Amniotic epithelial cell (primary cell): ENCODE results near the gene HMGN2.
"Not testable (repeated sequence)": the region's sequence is repeated elsewhere in the genome, so short reads cannot be mapped to it uniquely, and the experiment has no call there.

Experiments used
- DNase-seq: peaks from one replicate; pipeline ENCODE4 v3.0.0-alpha.2; 2010; ENCODE audit warnings: low read depth

Gene HMGN2

DNA sequence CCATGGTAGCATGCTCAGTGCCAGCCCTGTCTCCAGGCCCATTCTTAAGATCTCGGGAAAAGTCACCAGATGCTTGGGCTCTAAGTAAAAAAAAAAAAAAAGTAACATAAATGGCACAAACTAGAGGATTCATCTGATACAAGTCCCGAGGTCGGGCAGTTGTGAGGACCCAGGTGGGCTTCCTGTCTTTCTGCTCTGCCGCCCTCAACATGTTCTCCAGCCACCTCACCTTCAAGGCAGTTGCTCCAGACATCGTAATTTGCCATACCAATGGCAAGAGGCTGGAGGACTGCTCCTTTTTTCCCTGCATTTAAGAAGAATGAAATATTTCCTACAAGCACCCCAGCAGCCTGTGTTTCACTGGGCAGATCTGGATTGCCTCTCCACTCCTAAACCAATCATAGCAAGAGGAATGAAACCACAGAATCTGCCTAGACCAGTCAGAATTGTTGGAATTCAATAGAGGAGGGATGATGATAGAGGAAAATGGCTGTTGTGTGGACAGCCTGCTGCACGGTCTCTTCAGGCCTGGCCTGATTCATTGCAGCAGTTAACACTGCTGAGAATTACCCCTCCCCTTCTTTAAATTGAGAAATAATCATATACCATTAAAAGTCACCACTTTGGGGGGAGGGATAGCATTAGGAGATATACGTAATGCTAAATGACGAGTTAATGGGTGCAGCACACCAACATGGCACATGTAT, 5.4 kb downstream of the HMGN2 start:
- peak; percentile 59 for DNase-seq

DNA sequence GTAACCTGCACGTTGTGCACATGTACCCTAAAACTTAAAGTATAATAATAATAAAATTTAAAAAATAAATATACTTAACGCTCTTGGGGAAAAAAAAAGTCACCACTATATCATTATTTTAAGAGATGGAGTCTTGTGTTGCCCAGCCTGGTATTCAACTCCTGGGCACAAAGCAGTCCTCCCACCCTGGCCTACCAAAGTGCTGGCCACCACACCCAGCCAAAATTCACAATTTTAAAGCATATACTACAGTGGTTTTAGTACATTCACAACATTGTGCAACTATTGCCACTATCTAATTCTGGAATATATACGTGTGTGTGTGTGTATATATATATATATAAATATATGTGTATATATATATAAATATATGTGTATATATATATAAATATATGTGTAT, 5.9 kb downstream of the HMGN2 start:
- no peak for DNase-seq

DNA sequence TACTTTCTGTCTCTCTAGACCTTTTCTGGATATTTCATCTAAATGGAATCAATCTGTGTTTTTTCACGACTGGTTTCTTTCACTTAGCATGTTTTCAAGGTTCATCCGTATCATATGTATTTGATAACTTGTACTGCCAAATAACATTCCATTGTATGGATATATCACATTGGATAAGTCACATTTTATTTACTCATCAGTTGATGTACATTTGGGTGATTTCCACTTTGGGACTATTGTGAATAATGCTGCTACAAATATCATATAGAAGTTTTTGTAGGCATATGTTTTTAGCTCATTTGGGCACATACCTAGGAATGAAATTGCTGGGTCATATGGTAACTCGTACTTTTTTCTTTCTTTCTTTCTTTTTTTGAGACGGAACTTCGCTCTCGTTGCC, 6.7 kb downstream of the HMGN2 start:
- no peak for DNase-seq

DNA sequence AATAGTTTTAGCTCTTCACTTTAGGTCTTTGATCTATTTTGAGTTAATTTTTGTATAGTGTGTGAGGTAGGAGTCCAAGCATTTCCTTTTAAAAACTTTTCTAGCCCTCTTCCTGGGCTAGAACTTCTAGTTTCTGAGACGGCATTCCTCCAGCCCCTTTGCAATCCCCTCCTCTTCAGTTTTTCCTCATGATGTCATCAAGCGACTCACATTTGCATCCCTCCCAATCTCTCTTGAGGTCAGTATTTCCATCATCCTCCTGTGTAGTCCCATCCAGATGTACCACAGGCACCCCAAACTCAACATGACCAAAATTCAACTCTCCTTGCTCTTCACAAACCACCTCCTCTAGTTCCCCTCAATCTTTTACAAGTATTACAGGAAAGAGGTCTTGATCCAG, 10.7 kb downstream of the HMGN2 start:
- peak; percentile 35 for DNase-seq

DNA sequence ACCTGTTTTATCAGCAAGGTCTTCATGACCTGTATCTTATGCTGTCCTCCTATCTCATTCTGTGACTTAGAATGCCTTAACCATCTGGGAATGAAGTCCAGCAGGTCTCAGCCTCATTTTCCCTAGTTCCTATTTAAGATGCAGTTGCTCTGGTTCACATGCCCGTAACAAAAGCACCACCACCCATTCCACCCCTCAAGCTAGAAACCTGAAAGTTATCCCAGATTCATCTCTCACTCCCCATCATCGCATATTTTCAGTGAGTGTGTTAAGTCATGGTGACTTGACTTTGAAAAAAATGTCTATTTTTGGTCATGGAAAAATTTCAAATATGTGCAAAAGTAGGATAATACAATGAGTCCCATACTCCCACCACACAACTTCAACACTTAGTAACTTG, 11.7 kb downstream of the HMGN2 start:
- no peak for DNase-seq

DNA sequence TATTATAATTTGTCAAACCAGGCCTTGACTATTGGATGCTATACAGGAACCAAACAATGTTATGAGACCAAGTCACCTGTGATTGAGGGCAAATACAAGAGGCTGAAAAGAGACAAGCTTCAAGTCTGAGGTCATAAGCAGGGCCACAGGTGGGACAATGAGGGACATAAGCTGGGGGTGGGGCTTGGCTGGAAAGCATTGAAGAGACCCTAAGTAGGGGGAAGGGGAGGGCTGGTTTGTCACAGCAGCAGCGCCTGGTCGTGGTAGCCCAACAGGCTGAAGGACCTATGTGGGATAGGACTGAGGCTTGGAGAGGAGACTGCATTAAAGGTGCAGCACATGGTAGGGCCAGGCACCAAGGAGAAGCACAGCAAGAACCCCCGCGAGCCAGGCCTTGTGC, 17.9 kb downstream of the HMGN2 start:
- DNase-seq: no peak

DNA sequence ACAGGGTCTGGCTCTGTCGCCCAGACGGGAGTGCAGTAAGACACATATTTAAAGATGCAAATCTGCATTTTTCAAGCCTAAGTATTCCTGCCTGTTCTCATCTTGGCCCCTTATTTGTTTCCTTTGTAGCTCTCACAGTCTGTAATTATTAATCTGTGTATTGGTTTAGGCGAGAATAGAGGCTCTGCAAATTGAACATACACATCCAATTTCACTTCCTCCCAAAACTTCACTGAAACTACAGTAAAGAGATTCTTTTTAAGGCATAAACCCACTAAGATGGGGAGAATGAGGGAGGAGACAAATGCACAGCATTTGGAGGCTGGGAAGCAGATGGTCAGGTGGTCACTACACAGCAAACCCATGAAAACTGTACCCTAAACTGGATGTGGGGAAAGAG, 21.0 kb downstream of the HMGN2 start:
- DNase-seq: no peak

DNA sequence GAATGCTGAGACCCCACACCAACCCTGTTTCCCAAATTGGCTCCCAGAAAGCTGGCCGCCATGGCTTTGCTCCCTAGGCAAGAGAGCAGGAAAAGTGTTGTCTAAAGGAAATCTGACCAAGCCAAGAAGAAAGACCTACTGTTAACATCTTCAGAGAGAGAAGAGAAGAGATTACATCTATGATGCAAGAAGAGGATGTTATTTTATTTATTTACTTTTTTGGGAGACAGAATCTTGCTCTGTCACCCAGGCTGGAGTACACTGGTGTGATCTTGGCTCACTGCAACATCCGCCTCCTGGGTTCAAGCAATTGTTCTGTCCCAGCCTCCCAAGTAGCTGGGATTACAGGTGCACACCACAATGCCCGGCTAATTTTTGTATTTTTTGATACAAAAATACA, 21.7 kb downstream of the HMGN2 start:
- DNase-seq: no peak

DNA sequence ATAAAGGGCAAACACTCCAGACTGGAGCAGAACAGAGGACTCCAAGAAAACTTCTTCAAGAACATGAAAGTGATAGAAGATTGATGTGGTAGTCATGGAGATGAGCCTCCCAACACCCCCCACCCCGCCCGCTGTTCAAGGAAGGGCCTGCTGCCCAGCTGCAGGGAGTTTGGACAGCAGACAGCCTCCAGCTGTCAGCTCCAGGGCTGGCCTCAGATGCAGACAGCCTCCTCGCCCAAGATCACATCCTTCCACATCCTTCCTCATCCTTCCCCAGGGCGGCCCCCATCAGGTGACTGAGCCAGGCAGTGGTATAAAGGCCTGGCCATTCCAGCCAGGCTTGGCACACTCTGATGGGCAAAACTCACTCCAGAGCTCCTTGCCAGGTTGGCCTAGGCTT, 24.6 kb downstream of the HMGN2 start:
- DNase-seq: no peak

DNA sequence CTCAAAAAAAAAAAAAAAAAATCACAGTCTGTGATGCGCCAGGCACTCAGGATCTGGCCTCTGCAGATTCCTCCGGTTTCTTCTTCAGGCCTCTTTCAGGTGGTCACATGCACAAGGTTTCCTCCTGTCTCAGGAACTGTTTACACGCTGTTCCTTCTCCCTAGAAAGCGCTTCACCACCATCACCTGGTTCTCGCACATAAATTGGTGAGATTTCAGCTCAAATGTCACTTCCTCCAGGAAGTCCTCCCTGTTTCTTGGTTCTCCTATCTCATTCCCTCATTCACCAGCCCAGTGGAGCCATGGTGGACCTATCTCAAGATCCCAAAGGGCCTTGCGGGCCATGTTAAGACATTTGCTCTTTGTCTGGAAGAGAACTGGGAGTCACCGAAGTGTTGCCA, 26.7 kb downstream of the HMGN2 start:
- no peak for DNase-seq

DNA sequence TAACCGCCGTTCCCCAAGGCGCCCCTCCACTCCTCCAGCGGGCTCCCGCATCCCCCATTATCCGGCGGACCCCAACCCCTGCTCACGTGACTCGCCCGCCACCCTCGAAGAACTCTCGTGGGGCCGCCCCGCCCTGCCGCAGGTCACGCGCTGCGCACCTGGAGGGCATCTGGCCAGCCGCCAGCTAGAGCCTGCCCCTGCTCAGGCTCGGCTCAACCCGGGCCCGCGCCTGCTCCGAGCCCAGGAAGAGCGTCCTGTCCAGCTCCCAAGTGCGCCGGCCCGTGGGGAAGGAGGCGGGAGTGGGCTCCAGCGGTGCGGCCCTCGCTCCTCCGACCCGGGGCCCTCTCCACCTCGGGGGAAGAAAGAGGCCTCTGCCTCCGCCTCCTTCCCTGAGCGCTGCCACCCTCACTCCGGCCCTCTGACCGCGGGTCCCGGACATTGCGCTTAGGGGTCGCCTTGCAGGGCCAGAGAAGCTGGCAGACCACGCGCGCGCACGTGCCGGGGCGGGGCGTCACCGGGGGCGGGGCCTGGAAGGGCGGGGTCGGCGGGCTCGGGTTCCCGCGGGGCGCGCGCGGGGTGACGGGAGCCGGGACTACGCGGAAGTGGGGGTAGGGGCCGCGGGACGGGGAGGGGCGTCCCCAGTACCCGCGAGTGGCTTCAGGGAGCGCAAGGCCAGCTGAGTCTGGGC, 28.4 kb downstream of the HMGN2 start:
- DNase-seq: peak; percentile 49

DNA sequence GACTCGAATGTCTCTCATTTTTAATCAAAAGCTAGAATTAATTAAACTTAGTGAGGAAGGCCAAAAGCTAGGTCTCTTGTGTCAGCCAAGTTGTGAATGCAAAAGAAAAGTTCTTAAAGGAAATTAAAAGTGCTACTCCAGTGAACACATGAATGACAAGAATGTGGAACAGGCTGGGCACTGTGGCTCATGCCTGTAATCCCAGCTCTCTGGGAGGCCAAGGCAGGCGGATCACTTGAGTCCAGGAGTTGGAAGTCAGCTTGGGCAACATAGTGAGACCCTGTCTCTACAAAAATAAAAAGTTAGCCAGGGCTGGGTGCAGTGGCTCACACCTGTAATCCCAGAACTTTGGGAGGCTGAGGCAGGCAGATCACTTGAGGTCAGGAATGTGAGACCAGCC, 38.5 kb downstream of the HMGN2 start:
- DNase-seq: not testable (repeated sequence)

DNA sequence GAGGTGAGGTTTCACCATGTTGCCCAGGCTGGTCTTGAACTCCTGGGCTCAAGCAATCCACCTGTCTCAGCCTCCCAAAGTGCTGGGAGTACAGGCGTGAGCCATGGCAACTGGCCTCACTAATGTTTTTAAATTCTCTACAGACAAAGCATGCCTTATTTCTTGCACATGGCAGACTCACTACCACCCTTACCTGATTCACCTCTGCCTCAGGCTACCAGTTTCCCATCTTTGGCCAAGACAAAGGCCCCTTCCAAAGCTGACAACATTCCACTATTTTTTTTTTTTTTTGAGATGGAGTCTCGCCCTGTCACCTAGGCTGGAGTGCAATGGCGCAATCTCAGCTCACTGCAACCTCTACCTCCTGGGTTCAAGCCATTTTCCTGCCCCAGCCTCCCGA, 43.6 kb downstream of the HMGN2 start:
- DNase-seq: not testable (repeated sequence)

DNA sequence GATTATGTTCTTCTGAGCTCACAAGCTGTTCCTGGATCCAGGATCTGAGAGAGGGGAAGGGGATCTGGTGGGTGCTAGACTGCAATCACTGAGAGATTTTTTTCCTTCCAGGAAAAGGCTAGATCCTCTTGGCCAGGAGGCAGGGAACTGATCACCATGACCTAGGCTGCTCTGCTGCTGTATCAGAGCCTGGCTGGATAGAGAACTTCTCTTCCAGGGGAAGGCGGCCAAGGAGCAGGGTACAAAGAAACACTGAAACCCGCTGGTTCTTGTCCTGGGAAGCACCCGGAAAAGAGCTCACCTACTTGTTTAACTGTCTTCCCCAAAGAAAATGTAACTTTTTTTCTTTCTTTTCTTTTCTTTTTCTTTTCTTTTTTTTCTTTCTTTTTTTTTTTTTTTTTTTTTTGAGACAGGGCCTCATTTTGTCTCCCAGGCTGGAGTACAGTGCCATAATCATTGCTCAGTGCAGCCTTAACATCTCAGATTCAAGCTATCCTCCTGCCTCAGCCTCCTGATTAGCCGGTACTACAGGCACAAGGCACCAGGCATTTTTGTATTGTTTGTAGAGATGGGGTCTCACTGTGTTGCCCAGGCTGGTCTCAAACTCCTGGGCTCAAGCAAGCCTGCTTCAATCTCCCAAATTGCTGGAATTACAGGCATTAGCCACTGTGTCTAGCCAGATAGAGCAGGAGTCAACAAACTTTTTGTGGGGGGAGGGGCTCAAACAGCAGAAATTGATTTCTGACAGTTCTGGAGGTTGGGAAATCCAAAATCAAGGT, 44.9 kb downstream of the HMGN2 start:
- DNase-seq: no peak

DNA sequence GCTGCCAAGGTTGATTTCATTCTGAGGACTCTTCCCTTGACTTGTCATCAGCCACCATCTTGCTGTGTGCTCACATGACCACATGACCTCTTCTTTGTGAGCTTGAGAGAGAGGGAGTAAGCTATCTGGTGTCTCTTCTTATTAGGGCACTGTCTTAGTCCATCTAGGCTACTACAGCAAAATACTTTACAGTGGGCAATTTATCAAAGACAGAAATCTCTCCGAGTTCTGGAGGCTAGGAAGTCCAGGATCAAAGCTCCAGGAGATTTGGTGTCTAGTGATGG, 45.5 kb downstream of the HMGN2 start:
- DNase-seq: no peak

DNA sequence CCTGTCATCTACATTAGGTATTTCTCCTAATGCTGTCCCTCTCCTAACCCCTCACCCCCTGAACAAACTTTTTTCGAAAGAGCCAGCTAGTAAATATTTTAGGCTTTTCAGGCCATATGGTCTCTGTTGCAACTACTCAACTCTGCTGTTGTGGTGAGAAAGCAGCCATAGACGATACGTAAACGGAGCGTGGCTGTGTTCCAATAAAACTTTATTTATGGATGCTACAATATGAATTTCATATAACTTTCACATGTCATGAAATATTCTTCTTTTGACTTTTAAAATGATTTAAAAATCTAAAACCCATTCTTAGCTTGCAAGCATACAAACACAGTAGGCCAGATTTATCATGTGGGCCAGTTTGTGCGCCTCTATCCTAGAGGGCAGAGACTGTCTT, 46.1 kb downstream of the HMGN2 start:
- DNase-seq: no peak

DNA sequence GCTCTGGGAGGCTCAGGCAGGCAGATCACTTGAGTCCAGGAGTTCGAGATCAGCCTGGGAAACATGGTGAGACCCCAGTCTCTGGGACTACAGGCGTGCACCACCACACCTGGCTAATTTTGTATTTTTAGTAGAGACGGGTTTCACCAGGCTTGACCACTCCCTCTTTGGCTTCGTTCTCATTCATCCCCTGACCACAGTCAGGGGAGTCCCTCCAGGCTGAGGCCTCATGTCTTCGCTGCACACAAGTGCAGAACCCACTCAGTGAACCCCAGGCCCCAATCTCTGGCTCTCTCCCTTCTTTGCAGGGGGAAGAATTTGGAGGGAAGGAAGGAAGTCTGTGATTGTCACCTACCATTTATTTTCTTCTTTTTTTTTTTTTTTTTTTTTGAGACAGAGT, 48.1 kb downstream of the HMGN2 start:
- no peak for DNase-seq

DNA sequence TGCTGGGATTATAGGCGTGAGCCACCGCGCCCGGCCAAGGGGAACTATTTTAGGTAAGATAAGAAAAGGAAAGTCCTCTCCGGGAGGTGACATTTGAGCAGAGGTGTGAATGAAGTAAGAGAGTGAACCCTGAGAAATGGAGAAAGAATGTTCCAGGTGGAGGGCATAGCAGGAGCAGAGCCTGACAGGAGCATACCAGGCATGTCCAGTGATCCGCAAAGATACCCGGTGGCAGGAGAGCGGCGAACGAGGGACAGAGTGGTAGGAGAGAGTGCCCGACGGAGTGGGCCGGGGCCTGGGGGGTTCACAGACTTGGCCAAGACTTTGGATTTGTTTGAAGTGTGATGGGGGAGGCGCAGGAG, 49.4 kb downstream of the HMGN2 start:
- no peak for DNase-seq

DNA sequence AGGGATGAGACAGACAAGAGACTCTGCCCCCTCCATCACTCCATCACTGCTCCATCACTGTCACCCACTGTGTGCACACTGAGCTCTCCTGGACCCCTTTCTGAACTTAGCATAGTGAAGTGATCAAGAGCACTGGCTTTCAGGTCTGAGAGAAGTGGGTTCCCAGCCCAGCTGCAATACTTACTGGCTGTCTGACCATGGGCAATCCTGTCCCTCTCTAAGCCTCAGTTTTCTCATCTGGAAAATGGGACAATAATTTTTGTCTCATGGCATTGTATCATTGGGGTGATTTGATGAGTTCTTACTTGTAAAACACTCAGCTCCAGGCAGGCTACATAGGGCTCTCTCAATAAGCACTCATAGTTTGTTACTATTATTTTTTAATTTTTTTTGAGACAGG, 49.8 kb downstream of the HMGN2 start:
- DNase-seq: no peak

DNA sequence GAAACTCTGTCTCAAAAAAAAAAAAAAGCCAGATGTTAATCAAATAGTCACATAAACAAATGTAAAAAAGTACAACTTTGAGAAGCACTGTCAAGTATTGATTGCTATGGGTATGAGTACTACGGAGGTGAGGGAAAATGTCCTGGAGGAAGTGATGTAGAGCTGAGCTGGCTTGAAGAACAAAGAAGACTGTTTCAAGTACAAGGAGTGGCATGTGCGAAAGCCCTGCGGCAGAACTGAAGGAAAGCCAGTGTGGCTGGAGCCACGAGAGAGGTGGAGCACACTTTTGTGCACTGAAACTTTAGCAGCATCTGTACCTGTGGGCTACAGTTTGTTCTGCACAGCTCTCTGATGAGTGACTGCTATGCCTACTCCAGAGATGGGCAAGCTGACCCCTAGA, 51.9 kb downstream of the HMGN2 start:
- no peak for DNase-seq
